GM21825 (cell line): ENCODE data around the gene ASXL2.

Experiments
- ATAC-seq: cut with Tn5 transposase; IDR thresholded peaks from one replicate; pipeline ENCODE4 v1.9.1; 2021; ENCODE audit warnings: mild to moderate bottlenecking, moderate library complexity; ENCODE audit not compliant: unreplicated experiment

ASXL2 gene

GRCh38 chr2:25698752-25699151, 179.5 kb downstream of the ASXL2 start:
- no peak for ATAC-seq

GRCh38 chr2:25697559-25698341, 180.5 kb downstream of the ASXL2 start:
- ATAC-seq = no peak

- ATAC-seq = no peak
Observed at GRCh38 chr2:25692737-25693445, 185.4 kb downstream of the ASXL2 start.

- no peak for ATAC-seq
Observed at GRCh38 chr2:25692143-25692542, 186.1 kb downstream of the ASXL2 start.

DNA sequence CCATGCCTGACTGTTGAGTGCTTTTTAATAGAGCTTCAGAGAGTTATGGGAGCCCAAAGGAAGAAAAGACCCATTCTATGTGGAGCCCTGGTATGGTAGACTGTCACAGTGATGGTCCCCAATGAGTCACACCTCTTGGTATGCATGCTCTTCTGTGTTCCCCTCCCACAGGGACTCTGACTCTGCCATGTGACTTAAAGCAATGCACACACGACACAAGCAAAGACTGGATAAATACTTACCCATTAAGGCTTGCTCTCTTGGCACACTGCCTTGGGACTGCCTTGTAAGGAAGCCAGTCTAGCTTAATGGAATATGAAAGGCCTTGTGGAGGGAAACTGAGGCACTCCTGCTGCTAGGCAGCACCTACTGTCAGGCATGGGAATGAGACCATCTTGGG, 188.2 kb downstream of the ASXL2 start:
- no peak for ATAC-seq

GRCh38 chr2:25688236-25688635, 190.1 kb downstream of the ASXL2 start:
- no peak for ATAC-seq

DNA sequence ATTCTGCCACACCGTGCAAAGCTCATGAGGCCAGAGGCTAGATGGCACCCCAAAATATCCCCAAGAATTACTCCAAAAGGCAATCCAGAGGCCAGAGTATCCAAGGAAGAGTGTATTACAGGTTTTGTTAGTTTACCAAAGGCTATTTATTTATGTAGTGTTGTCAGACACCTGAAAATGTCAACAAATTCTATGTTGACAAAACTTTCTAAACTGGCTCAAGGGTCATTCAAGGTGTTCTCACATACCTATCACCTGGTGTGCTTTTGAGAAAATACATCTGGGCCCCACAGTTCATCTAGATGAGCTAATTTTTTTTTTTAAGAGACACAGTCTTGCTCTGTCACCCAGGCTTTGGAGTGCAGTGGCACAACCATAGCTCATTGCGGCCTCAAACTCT, 192.5 kb downstream of the ASXL2 start:
- no peak for ATAC-seq

DNA sequence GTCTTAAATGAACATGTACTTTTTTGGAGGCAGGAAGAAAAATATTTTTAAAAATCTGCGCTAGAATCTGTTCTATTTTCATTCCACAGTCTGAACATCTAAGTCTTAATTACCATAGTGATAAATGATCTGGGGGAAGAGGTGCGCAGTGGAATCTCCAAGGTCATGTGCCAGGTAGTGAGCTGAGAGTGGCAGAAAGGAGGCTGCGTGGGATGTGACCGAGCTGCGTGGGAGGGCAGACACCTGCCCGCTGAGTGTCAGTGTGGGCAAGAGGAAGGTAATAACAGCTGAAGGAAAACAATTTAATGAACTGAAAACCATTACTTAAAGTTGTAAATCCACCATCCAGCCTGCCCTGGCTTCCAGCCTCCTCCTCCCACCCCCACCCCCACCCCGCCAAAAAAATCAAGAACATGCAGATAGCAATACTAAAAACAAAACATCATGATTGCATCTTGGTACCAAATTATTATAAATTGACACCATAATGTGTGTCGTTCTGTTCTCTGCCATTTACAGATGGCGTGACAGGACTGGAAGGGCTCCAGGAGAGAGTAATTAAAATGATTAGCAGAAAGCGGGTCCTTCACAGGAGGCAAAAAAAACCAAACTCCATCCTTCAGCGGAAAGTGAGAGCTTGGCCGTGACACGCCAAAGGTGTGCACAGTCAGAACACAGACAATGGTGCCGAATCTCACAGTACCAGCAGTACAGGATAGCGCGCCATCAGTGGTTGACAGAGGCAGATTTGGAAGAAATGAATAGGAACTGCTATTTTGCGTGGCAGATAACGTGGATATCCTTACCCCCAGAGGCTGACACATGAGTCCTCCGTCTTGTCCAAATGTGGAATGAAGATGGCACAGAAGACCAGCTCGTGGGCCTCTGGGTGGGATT, 193.5 kb downstream of the ASXL2 start:
- ATAC-seq = no peak
